Astrocyte (in vitro differentiated cells and primary cell): Measurements from ENCODE around the gene SLC2A13.

ENCODE experiments used
- CTCF ChIP-seq: IDR thresholded peaks from 2 replicates; pipeline ENCODE4 v1.5.1; 2011; ENCODE audit warnings: low read depth, mild to moderate bottlenecking, inconsistent platforms, low read length, moderate library complexity; ENCODE audit not compliant: insufficient read depth
- EZH2 ChIP-seq: IDR thresholded peaks from 2 replicates; pipeline ENCODE4 v1.6.1; 2012; ENCODE audit warnings: mild to moderate bottlenecking, low read length, inconsistent platforms; ENCODE audit not compliant: insufficient read depth

- no peak for TF ChIP-seq CTCF
- no peak for TF ChIP-seq EZH2
Observed at GRCh38 chr12:39886106-39886505, 219.8 kb downstream of the SLC2A13 start.
